SU-DHL-6 (cell line): ENCODE data around the gene ACOT12.

ENCODE experiments used
- H2AFZ ChIP-seq: fragments of 200-600 bp; sonication (generic); 2 replicates; pipeline ENCODE4 v1.6.1; 2014; ENCODE audit warnings: low read depth, mild to moderate bottlenecking, moderate library complexity, mixed read lengths, antibody characterized with exemption, low read length; ENCODE audit not compliant: severe bottlenecking
- H3F3A ChIP-seq: fragments of 200-600 bp; shearing (Covaris generic); 2 replicates; pipeline ENCODE4 v1.6.0; 2016; ENCODE audit warnings: antibody characterized with exemption, mild to moderate bottlenecking; ENCODE audit not compliant: insufficient read depth
- H3K27ac ChIP-seq: fragments of 200-600 bp; sonication (generic); 2 replicates; pipeline ENCODE4 v1.5.1; 2016; ENCODE audit warnings: low read depth, mild to moderate bottlenecking, low read length, moderate library complexity, mixed read lengths
- H3K27me3 ChIP-seq: fragments of 200-600 bp; sonication (generic), shearing (Covaris generic); 2 replicates; pipeline ENCODE4 v1.6.0; 2014; ENCODE audit warnings: mild to moderate bottlenecking, low read length
- H3K36me3 ChIP-seq: fragments of 200-600 bp; sonication (generic); 2 replicates; pipeline ENCODE4 v1.6.1; 2014; ENCODE audit warnings: mild to moderate bottlenecking, low read length, mixed read lengths
- H3K4me2 ChIP-seq: fragments of 300-600, 200-600 bp; shearing (Covaris generic), sonication (generic); 2 replicates; pipeline ENCODE4 v1.6.0; 2014; ENCODE audit warnings: low read length, low read depth, mild to moderate bottlenecking; ENCODE audit not compliant: poor library complexity, severe bottlenecking
- H3K4me3 ChIP-seq: fragments of 200-600 bp; sonication (generic); 2 replicates; pipeline ENCODE4 v1.5.1; 2014; ENCODE audit warnings: antibody characterized with exemption, low read length, mild to moderate bottlenecking, mixed read lengths; ENCODE audit not compliant: insufficient read depth, poor library complexity, severe bottlenecking
- H3K79me2 ChIP-seq: fragments of 200-600 bp; sonication (generic); 2 replicates; pipeline ENCODE4 v1.6.1; 2014; ENCODE audit warnings: mild to moderate bottlenecking, low read length, moderate library complexity; ENCODE audit not compliant: insufficient read depth
- H3K9ac ChIP-seq: fragments of 200-600 bp; sonication (generic); 2 replicates; pipeline ENCODE4 v1.7.0; 2014; ENCODE audit warnings: mild to moderate bottlenecking, low read length
- H3K9me2 ChIP-seq: fragments of 200-600 bp; sonication (generic); replicated peaks from 2 replicates; pipeline ENCODE4 v1.6.1; 2014; ENCODE audit warnings: low read length; ENCODE audit not compliant: insufficient read depth
- H3K9me3 ChIP-seq: fragments of 200-600 bp; sonication (generic); 2 replicates; pipeline ENCODE4 v1.6.1; 2014; ENCODE audit warnings: low read length, mixed read lengths; ENCODE audit not compliant: insufficient read depth
- H4K20me1 ChIP-seq: fragments of 200-600 bp; sonication (generic); 2 replicates; pipeline ENCODE4 v1.6.1; 2014; ENCODE audit warnings: low read depth, mild to moderate bottlenecking, antibody characterized with exemption, low read length, moderate library complexity, mixed read lengths
- EZH2phosphoT487 ChIP-seq: fragments of 200-600 bp; sonication (generic), shearing (Covaris generic); conservative IDR thresholded peaks from 2 replicates; pipeline ENCODE4 v1.6.1; 2018; ENCODE audit warnings: mild to moderate bottlenecking, antibody characterized with exemption, low read length, moderate library complexity, mixed read lengths
- TF ChIP-seq, protein P1 (sequence below): fragments of 200-600 bp; sonication (generic); IDR thresholded peaks from one replicate; pipeline ENCODE4 v1.5.1; 2017; ENCODE audit warnings: antibody characterized with exemption, mild to moderate bottlenecking, low read length, moderate library complexity; ENCODE audit not compliant: insufficient read depth, poor library complexity, severe bottlenecking

The ACOT12 gene

DNA sequence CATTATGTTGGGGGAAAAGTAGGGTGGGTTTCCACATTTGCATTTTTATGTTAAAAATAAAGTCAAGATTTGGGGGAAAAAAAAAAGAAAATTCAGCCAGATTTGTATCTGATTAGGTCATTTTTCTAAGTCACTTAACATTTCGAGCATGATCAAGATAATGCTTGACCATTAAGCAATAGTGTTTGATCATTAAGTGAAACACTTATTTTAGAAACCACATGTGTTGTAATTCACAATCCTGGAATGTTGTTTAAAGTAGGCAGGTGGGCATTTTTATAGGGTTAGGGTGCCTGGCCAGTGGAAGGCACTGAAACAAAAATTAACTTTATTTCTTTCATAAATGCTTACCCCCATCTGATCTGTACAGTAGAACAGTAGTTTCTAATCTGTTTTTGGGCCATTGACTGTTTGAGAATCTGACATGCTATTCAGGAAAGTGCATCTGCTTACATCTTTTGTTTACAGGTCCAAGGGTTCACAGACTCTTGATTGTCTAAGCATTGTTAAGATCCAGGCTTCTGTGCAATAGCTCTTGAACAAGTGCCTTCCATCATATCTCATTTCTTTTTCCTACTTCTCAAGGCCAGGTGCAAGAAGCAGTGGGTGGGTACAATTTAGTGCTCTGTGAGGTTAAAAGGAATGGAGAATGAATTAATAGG is 83.4 kb downstream of the ACOT12 start:
- Histone ChIP-seq H3K36me3 (no peaks in the 10 kb centered on the region; the same call in 1 of the 2 replicates), H3K4me2 (no peak overlapping the region), H3K27ac (no peak overlapping the region), H3K9me3 (no peaks in the 10 kb centered on the region), H3K9me2 (no peaks in the 10 kb centered on the region), H2AFZ (no peak overlapping the region), H3F3A (no peaks in the 10 kb centered on the region), H3K9ac (no peak overlapping the region), H3K27me3 (no peaks in the 10 kb centered on the region), H3K79me2 (no peaks in the 10 kb centered on the region), H4K20me1 (no peaks in the 10 kb centered on the region), H3K4me3 (no peak overlapping the region)
- TF ChIP-seq, protein P1, sequence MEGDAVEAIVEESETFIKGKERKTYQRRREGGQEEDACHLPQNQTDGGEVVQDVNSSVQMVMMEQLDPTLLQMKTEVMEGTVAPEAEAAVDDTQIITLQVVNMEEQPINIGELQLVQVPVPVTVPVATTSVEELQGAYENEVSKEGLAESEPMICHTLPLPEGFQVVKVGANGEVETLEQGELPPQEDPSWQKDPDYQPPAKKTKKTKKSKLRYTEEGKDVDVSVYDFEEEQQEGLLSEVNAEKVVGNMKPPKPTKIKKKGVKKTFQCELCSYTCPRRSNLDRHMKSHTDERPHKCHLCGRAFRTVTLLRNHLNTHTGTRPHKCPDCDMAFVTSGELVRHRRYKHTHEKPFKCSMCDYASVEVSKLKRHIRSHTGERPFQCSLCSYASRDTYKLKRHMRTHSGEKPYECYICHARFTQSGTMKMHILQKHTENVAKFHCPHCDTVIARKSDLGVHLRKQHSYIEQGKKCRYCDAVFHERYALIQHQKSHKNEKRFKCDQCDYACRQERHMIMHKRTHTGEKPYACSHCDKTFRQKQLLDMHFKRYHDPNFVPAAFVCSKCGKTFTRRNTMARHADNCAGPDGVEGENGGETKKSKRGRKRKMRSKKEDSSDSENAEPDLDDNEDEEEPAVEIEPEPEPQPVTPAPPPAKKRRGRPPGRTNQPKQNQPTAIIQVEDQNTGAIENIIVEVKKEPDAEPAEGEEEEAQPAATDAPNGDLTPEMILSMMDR: no peak
- TF ChIP-seq EZH2phosphoT487: no peak

DNA sequence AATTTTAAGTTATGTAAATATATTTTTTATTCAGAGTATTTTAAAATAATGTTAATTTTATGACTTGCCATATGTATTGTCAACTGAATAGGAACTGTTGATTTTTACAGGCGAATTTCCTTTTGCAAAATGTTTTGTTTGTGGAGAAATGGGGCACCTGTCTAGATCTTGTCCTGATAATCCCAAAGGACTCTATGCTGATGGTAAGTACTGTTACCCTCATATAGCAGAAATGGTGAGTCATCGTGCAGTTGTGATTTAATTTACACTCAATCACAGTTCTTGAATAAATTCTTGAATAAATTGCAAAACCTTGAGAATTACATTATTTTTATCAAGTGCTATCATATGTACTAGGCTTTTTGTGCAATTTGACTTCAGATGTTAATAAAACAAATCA is 85.1 kb downstream of the ACOT12 start:
- TF ChIP-seq, protein P1: no peak
- TF ChIP-seq EZH2phosphoT487: no peak
- Histone ChIP-seq H3K9ac (no peak overlapping the region), H3K27me3 (no peaks in the 10 kb centered on the region), H4K20me1 (no peaks in the 10 kb centered on the region), H3K36me3 (no peaks in the 10 kb centered on the region; the same call in 1 of the 2 replicates), H3K4me3 (no peak overlapping the region), H2AFZ (no peak overlapping the region), H3K4me2 (no peak overlapping the region), H3K9me3 (no peaks in the 10 kb centered on the region), H3K9me2 (no peaks in the 10 kb centered on the region), H3F3A (no peaks in the 10 kb centered on the region), H3K27ac (no peak overlapping the region), H3K79me2 (0 out of 2 replicates have a peak, but pooled peaks cover under 1% of the 10 kb centered on the region)

DNA sequence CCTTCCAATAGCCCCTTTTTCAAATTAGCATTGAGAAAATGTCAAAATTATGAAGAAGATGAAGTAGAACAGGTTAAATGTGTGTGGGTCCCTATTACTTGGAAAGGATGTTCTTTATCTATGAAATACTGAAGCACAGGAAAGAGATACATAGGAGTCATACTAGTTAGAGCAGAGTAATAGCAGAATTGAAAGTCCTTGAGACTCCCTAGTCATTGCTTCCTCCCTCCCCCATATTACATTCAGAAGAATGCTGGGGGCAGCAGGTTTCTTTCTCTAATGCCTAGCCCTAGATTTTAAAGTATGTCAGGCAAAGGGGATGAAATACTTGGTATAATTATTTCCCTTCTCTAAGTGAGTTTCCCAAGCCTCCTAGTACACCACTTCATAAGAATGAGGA is 88.1 kb downstream of the ACOT12 start:
- TF ChIP-seq, protein P1: no peak
- no peak for TF ChIP-seq EZH2phosphoT487

More for the DNA sequence above, 88.1 kb downstream of the ACOT12 start:
- H3K36me3 ChIP-seq: no peaks in the 10 kb centered on the region
- H3K9me2 ChIP-seq: no peaks in the 10 kb centered on the region
- H3K79me2 ChIP-seq: peaks cover 22% of the 10 kb centered on the region
- H3K9ac ChIP-seq: no peak overlapping the region
- no peaks in the 10 kb centered on the region for H3F3A ChIP-seq
- no peaks in the 10 kb centered on the region for H4K20me1 ChIP-seq
- no peak overlapping the region for H3K27ac ChIP-seq
- no peaks in the 10 kb centered on the region for H3K27me3 ChIP-seq
- no peaks in the 10 kb centered on the region for H3K9me3 ChIP-seq
- H3K4me3 ChIP-seq: no peak overlapping the region
- H2AFZ ChIP-seq: no peak overlapping the region
- H3K4me2 ChIP-seq: no peak overlapping the region
